Fibroblast of lung (primary cell): ENCODE results near the gene DOCK4. TPM values are rescaled to one million over a fixed set of nuclear protein-coding genes. Genes with fewer than 3 reads are reported as not detected.
A peak's percentile ranks its signal among the peaks of the same experiment; 100 is the strongest.

Experiments
- DNase-seq, 2 donors: peaks; one replicate each; pipeline versions ENCODE4 v3.0.0 to v3.0.0-alpha.2; 2010; ENCODE audit warnings: low read depth in 2 of 2
- H2AFZ ChIP-seq: 2 replicates; pipeline ENCODE4 v1.5.1; 2012; ENCODE audit warnings: low read length, control low read depth, inconsistent platforms
- H3K27ac ChIP-seq: 2 replicates; pipeline ENCODE4 v1.5.1; 2011; ENCODE audit warnings: low read length, control low read depth; ENCODE audit not compliant: insufficient read depth
- H3K27me3 ChIP-seq: 2 replicates; pipeline ENCODE4 v1.5.1; 2011; ENCODE audit warnings: mild to moderate bottlenecking, low read length; ENCODE audit not compliant: control insufficient read depth, insufficient read depth
- H3K36me3 ChIP-seq: 2 replicates; pipeline ENCODE4 v1.5.1; 2011; ENCODE audit warnings: low read length; ENCODE audit not compliant: control insufficient read depth, insufficient read depth
- H3K4me1 ChIP-seq: 2 replicates; pipeline ENCODE4 v1.5.1; 2011; ENCODE audit warnings: low read length; ENCODE audit not compliant: control insufficient read depth, insufficient read depth; ENCODE audit errors: extremely low read depth
- H3K4me2 ChIP-seq: 2 replicates; pipeline ENCODE4 v1.5.1; 2011; ENCODE audit warnings: low read length, control low read depth; ENCODE audit not compliant: insufficient read depth; ENCODE audit errors: extremely low read depth
- H3K4me3 ChIP-seq, 4 experiments: fragments of 200-600 bp in 1 of 4; sonication (generic) in 1 of 4; replicated peaks in 1 of 4; 2 replicates each; pipeline ENCODE4 v1.5.1; 2011 to 2016; ENCODE audit warnings: low read length in 4 of 4, low read depth in 3 of 4, mild to moderate bottlenecking in 3 of 4, control low read depth in 2 of 4, inconsistent platforms in 1 of 4, mixed read lengths in 1 of 4; ENCODE audit not compliant: insufficient read depth in 1 of 4; ENCODE audit errors: control extremely low read depth in 1 of 4
- H3K79me2 ChIP-seq: 2 replicates; pipeline ENCODE4 v1.5.1; 2012; ENCODE audit warnings: mild to moderate bottlenecking, low read length, inconsistent platforms; ENCODE audit not compliant: control insufficient read depth, insufficient read depth
- H3K9ac ChIP-seq: 2 replicates; pipeline ENCODE4 v1.5.1; 2011; ENCODE audit warnings: mild to moderate bottlenecking, low read length, control low read depth; ENCODE audit not compliant: insufficient read depth
- H3K9me3 ChIP-seq: 2 replicates; pipeline ENCODE4 v1.5.1; 2012; ENCODE audit warnings: low read depth, low read length; ENCODE audit not compliant: control insufficient read depth, insufficient read depth
- H4K20me1 ChIP-seq: 2 replicates; pipeline ENCODE4 v1.5.1; 2011; ENCODE audit warnings: low read length; ENCODE audit not compliant: control insufficient read depth, insufficient read depth; ENCODE audit errors: extremely low read depth
- CTCF ChIP-seq, 2 donors: IDR thresholded peaks in 1 of 2; conservative IDR thresholded peaks in 1 of 2; 1 replicate in 1 of 2; 2 replicates in 1 of 2; pipeline ENCODE4 v1.5.1; 2011 to 2012; ENCODE audit warnings: low read length in 2 of 2, control low read depth in 1 of 2, inconsistent platforms in 1 of 2, low read depth in 1 of 2, mild to moderate bottlenecking in 1 of 2
- EZH2 ChIP-seq: IDR thresholded peaks from 2 replicates; pipeline ENCODE4 v1.5.1; 2012; ENCODE audit warnings: low read length, control low read depth, mild to moderate bottlenecking; ENCODE audit errors: missing control alignments
- polyA plus RNA-seq, 2 donors: library from polyadenylated mRNA; depleted of rRNA in 1 of 2; stranded (reverse) in 1 of 2; unstranded in 1 of 2; fragments of >200 nt; gene quantifications; 2 replicates each; pipeline ENCODE4 v1.2.1, GENCODE V29; 2011 to 2012; ENCODE audit warnings: missing spikeins in 1 of 2
- total RNA-seq: library from RNA; depleted of rRNA; stranded (reverse); fragments of >200 nt; gene quantifications from 2 replicates; pipeline ENCODE4 v1.2.1, GENCODE V29; 2014

The DOCK4 gene
- total and polyA plus RNA-seq, 2 donors (not counting 1 experiment from before 2014, with no cell fraction given) = 20.8 to 39.3 TPM

- H3K36me3 ChIP-seq = no peaks in the 10 kb centered on the region
- no peaks in the 10 kb centered on the region for H3K9me3 ChIP-seq
- H3K79me2 ChIP-seq = no peaks in the 10 kb centered on the region
- peaks cover 5% of the 10 kb centered on the region for H3K4me1 ChIP-seq
- no peak overlapping the region for H3K4me3 ChIP-seq
- TF ChIP-seq CTCF (conservative IDR thresholded peaks at IDR 0.05 in 1 of 2, IDR thresholded peaks at IDR 0.05 in 1 of 2; ENCODE audit: low read depth in 1 of 2, low read length in 2 of 2) (no peak), EZH2 (no peak)
- H3K4me2 ChIP-seq = no peak overlapping the region
- no peaks in the 10 kb centered on the region for H4K20me1 ChIP-seq
- no peak overlapping the region for H3K27ac ChIP-seq
- H3K27me3 ChIP-seq = no peaks in the 10 kb centered on the region
- no peak overlapping the region for H3K9ac ChIP-seq
- no peak for DNase-seq
- no peak overlapping the region for H2AFZ ChIP-seq
Measured at GRCh38 chr7:111832174-111832573, 374.0 kb downstream of the DOCK4 start.

- Histone ChIP-seq H2AFZ (no peak overlapping the region), H3K4me2 (no peak overlapping the region), H3K79me2 (no peaks in the 10 kb centered on the region), H3K36me3 (no peaks in the 10 kb centered on the region), H3K4me3 (no peak overlapping the region), H3K27ac (no peak overlapping the region), H3K4me1 (peaks cover 4% of the 10 kb centered on the region), H4K20me1 (no peaks in the 10 kb centered on the region), H3K27me3 (no peaks in the 10 kb centered on the region), H3K9me3 (no peaks in the 10 kb centered on the region), H3K9ac (no peak overlapping the region)
- DNase-seq = no peak
- TF ChIP-seq EZH2 (no peak), CTCF (conservative IDR thresholded peaks at IDR 0.05 in 1 of 2, IDR thresholded peaks at IDR 0.05 in 1 of 2; ENCODE audit: low read depth in 1 of 2, low read length in 2 of 2) (no peak)
Measured at GRCh38 chr7:111829221-111829620, 377.0 kb downstream of the DOCK4 start.

- no peak for TF ChIP-seq EZH2
- TF ChIP-seq CTCF (conservative IDR thresholded peaks at IDR 0.05 in 1 of 2, IDR thresholded peaks at IDR 0.05 in 1 of 2; ENCODE audit: low read depth in 1 of 2, low read length in 2 of 2) = no peak
- H3K36me3 ChIP-seq = no peaks in the 10 kb centered on the region
- H4K20me1 ChIP-seq = no peaks in the 10 kb centered on the region
- H3K27me3 ChIP-seq = no peaks in the 10 kb centered on the region
- no peak overlapping the region for H3K4me2 ChIP-seq
- no peaks in the 10 kb centered on the region for H3K79me2 ChIP-seq
- no peaks in the 10 kb centered on the region for H3K4me1 ChIP-seq
- peak; percentile 27 to 74 for DNase-seq
- H2AFZ ChIP-seq = no peak overlapping the region
- no peak overlapping the region for H3K9ac ChIP-seq
- H3K9me3 ChIP-seq = no peaks in the 10 kb centered on the region
- no peak overlapping the region for H3K27ac ChIP-seq
- no peak overlapping the region for H3K4me3 ChIP-seq
Measured at GRCh38 chr7:111827863-111828504, 378.2 kb downstream of the DOCK4 start.
